NOMO-1 treated with dmso at 0.1 percent for 144 hours (cell line): ENCODE measurements around the gene F2R.
"Not testable (repeated sequence)": the region's sequence is repeated elsewhere in the genome, so short reads cannot be mapped to it uniquely, and the experiment has no call there.

ENCODE experiments used
- DNase-seq: peaks from one replicate; lab custom pipeline; 2025; ENCODE audit not compliant: unreplicated experiment; lab: John Stamatoyannopoulos, UW

The F2R gene

DNA sequence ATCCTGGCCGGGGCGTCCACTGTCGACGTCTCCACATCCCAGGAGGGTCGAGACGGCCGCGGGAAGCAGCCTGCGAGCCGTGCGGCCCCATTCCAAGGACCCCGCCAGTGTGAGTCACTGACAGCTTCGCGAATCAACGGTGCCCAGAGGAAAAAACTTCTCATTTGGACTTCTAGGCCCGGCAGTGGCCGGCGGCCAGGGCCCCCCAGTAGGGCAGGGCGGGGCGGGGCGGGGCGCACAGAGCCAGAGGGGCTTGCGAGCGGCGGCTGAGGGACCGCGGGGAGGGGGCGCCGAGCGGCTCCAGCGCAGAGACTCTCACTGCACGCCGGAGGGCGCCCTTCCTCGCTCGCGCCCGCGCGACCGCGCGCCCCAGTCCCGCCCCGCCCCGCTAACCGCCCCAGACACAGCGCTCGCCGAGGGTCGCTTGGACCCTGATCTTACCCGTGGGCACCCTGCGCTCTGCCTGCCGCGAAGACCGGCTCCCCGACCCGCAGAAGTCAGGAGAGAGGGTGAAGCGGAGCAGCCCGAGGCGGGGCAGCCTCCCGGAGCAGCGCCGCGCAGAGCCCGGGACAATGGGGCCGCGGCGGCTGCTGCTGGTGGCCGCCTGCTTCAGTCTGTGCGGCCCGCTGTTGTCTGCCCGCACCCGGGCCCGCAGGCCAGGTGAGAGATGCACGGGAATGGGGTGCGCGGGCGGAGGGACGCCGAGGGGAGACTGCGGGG, at the start of gene F2R:
Gene F2R (plus strand): TSS at position 391 of the 720 bp plus-strand sequence. CDS start 182 bp downstream, at position 573.
- DNase-seq: no peak

DNA sequence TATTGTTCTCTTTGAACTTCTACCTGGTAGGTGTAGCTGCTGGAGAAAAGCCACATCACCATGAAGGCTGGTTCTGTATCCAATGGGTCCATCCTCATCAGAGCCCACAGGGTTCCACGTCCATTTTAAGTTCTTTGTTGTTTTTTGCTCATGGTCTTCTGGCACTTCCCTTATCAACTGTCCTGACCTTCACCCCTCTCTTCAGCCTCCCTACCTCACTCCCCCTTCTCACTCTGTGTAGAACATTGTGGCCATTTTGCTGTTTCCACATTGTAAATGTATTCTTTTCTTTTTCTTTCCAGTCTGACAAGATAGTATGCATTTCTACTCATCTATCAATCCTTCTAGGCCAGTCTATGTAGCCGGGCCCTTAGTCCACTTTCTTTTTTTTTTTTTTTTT, 48.4 kb upstream of the F2R start:
- DNase-seq: no peak

DNA sequence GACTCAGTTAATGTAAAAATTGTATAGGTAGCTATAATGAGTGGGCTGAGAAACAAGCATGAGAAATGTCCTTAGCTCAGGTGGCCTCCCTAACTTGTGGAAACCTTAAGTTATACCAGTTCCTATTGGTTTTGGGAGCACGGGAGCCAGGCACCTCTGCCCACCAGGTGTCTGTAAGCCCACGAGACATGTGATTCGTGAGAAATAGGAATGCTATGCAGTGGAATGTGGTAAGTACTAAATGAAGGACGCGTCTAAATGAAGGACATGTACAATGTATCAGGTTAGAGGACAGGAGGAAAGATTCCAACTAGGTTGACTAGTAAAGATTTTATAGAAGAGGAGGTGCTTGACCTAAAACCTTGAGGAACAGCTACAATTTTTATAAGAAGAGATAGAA, 46.7 kb upstream of the F2R start:
- no peak for DNase-seq

DNA sequence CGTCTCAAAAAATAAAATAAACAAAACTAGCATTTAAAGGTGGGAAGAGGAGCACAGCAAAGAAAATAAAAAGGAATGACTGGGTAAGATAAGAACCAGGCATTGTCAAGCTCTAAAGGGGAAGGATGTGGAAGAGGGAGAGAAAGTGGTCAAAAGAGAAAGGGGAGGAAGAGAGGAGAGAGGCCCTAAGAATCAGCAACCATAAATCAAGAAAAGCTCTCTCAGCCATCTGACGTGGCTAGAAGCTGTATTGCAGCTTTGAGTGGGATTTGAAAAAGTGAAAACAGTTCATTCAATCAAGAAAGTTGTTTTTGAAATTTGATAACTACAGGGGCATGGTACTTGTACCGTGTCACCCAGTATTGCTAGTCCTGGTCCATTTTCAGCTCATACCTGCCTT, 45.4 kb upstream of the F2R start:
- no peak for DNase-seq

DNA sequence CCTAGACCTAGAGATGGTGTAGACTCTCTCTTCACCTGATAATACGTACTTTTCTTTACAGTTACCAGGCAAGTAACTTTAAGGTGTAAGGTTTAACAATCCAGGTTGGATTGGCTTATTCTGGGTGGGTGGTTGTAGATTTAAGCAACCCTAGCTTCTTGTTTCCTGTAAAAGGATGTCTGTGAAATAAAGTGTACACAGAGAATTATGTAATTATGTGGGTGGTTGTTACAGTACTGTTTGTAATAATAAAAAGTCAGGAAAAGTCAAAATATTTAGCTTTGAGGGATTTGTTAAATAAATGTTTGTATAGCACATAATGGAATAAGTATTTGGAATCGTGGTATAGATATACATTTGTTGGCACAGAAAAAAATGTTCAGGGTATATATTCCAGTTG, 43.7 kb upstream of the F2R start:
- DNase-seq: no peak

- no peak for DNase-seq
These were observed 42.8 kb upstream of the F2R start for GRCh38 chr5:76673125-76673524.

- no peak for DNase-seq
These were observed 41.4 kb upstream of the F2R start for GRCh38 chr5:76674330-76675066.

- no peak for DNase-seq
These were observed 40.6 kb upstream of the F2R start for GRCh38 chr5:76675364-76675763.

- no peak for DNase-seq
These were observed 38.0 kb upstream of the F2R start for GRCh38 chr5:76677849-76678472.

DNA sequence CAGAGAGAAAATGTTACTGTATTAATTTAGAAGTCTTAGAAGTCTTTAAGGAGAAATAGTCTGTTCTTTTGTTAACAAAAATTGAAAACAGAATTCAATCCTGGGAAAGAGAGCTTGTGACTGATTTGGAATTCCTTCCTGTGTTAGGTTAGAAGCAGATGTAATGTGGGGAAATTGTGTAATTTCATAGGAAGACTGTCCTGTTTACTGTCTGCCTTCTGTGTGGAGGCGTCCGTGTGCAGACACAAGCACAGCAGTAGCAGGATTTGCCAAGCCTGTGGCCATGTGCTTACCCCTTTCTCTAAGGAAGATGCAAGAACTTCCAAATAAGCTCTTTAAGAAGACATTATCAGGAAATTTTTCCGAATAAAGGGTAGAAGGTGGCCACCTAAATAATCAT, 36.7 kb upstream of the F2R start:
- no peak for DNase-seq

DNA sequence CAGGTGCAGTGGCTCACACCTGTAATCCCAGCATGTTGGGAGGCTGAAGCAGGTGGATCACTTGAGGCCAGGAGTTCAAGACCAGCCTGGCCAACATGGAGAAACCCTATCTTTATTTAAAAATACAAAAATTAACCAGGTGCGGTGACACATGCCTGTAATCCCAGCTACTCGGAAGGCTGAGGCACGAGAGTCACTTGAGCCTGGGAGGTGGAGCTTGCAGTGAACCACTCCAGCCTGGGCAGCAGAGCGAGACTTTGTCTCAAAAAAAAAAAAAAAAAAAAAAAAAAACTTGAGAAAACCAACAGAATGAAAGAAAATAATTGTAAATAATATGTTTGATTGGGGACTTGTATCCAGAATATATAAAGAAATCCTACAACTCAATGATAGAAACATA, 35.1 kb upstream of the F2R start:
- DNase-seq: not testable (repeated sequence)

- DNase-seq: no peak
These were observed 34.6 kb upstream of the F2R start for GRCh38 chr5:76681287-76681686.

DNA sequence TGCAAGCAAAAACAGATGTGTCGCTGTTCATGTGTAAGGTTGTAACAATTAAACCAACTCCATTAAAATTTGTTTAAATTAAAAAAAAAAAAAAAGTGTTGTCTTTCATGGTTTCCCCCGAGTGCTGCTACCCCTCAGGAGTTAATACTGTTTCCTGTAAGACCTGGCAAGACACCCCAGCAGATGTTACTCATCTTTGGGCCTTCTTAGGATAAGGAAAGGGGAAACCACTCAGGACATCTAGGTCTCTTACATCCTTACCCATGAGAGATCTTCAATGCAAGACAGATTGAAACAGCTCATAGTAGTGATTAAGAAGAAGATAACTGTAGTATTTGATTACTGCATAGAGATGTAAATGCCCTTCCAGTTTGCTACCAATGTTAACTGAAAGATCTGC, 33.5 kb upstream of the F2R start:
- DNase-seq: no peak

- no peak for DNase-seq
These were observed 31.9 kb upstream of the F2R start for GRCh38 chr5:76683816-76684731.

- DNase-seq: no peak
These were observed 31.0 kb upstream of the F2R start for GRCh38 chr5:76684756-76685519.

DNA sequence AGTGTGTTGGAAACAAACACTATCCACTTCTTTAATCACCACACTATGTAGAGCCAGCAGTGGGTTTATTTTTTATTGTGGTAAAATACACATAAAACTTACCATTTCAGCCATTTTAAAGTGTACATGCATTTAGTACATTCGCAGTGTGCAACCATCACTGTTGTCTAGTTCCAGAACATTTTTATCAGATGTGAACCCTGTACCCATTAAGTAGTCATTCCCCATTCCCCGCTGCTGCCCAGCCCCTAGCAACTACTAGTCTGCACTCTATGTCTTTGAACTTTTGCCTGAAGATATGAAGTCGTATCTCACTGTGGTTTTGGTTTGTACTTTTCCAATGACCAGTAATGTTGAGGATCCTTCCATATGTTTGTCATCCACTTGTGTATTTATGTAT, 30.2 kb upstream of the F2R start:
- DNase-seq: no peak

DNA sequence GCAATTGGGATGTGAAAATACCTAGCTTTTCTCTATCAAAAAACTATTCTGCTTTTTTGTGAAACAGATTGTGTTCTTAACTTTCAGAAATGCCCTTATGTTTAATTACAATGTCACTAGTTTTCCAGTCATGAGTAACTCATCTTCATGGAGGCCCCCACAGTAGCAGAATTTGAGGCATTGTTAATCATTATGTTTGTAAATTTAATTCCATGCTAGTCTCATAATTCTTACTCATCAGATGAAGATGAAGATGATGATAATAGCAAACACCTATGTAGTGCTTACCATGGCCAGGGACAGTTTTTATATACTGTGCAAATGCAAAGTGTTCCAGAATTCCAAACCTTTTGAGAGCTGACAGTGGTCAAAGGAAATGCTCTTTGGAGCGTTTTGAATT, 27.7 kb upstream of the F2R start:
- DNase-seq: no peak

DNA sequence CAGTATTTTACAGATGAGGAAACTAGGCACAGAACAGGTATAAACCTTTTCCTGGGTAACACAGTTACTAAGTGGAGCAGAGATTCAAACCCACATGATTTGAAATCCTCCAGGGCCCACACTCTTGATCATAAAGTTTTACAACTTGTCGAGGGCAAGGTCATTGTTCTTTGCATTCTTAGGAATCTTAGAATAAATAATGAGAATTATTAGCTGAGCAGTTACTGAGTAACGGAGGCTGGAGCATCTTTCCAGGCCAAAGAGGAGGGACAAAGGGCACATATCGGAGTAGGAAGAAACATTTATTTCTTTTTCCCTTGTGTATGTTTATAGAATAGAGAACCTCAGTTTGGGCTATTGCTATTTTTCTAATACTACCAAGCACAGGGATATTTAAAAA, 27.1 kb upstream of the F2R start:
- no peak for DNase-seq

DNA sequence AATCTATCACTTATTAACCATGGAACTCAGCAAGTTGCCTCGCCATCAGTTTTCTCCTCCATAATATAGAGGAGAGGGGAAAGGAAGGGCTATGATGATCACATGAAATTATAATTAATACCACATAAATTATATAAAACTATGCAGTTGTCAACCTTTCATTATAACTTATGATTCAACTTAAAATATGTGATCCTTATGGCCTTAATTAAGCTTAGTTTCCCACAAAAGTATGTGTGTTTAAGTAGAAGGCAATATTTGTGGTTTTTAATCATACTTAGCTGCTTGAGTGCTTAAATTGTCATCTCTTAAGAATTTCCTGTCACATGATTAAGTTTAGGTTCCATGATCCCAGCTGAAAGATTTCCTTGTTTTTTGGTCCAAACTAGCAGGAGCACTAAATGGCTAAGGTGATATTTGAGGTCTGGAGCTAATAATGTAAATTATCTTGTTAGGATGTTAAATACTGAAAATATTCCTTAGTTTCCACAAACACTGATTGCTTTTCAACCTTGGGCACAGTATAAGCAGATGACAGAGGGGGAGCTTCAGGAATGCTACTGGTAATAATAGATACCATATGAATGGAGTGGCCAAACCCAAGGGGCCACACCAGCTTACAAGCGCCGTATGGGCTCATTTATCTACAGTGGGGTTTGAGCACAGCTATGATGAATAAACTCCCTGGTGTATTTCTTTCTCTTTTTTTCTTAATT, 26.4 kb upstream of the F2R start:
- DNase-seq: no peak
